ENCODE results near the gene DOCK8. TPM values are rescaled to one million over a fixed set of nuclear protein-coding genes. Genes with fewer than 3 reads are reported as not detected.
"Not testable (repeated sequence)": the region's sequence is repeated elsewhere in the genome, so short reads cannot be mapped to it uniquely, and the experiment has no call there.

The DOCK8 gene
- 10 to 100 TPM in 3 of 6 experiments, 1 to 10 TPM in 3; 5.8 to 20.5 (median 9.5) TPM for total RNA-seq
- long read RNA-seq, partial matches to known transcripts: 1 of 1 reads
- long read RNA-seq, other reads (novel, unspliced or antisense): 0 of 1 reads

- Histone ChIP-seq H3K27ac (peak within 1 kb of the TSS; percentile 46 to 86 (median 66)), H3K36me3 (no peaks in the 10 kb centered on the region), H3K9me3 (no peaks in the 10 kb centered on the region), H3K27me3 (peaks cover 0 to 15% of the 10 kb centered on the region in 2 donors), H3K4me3 (peak within 1 kb of the TSS; percentile 39 to 51 (median 50)), H3K4me1 (peaks cover 0 to 20% (median 0%) of the 10 kb centered on the region in 4 donors)
- intact Hi-C loops (cut with DNase I): no loop called here
- 0% methylated on average over 7 of the region's 103 CpGs for WGBS (ENCODE audit: insufficient coverage, low coverage, low lambda C conversion rate, missing lambda C conversion rate)
- ATAC-seq (peak; percentile 68 to 87 (median 82)), DNase-seq (peak; percentile 76 to 84 (median 80))
- TF ChIP-seq CTCF (IDR thresholded peaks at IDR 0.05) (peak; percentile 19 to 44 (median 30)), POLR2A (IDR thresholded peaks at IDR 0.05) (peak; percentile 76)
These were observed at the start of gene DOCK8 for GRCh38 chr9:214648-215493. DOCK8 (plus strand) TSS chr9:214865; CDS start chr9:214977, 112 bp downstream.

- ATAC-seq; H3K4me3 ChIP-seq; H3K4me1 ChIP-seq; H3K27ac ChIP-seq; DNase-seq; H3K36me3 ChIP-seq; intact Hi-C loops (cut with DNase I); H3K9me3 ChIP-seq; H3K27me3 ChIP-seq: not testable (repeated sequence)
- WGBS (ENCODE audit: insufficient coverage, low coverage, low lambda C conversion rate, missing lambda C conversion rate): no CpG with 5 or more reads among the region's 3 CpGs
These were observed 44.9 kb upstream of the DOCK8 start for GRCh38 chr9:169757-170156.

GRCh38 chr9:178140-178825 lies 36.4 kb upstream of the DOCK8 start:
- H3K36me3 ChIP-seq; H3K27me3 ChIP-seq; intact Hi-C loops (cut with DNase I); H3K27ac ChIP-seq; ATAC-seq; H3K4me1 ChIP-seq; H3K9me3 ChIP-seq: not testable (repeated sequence)
- peak overlapping the region in 1 of 3 donors; percentile 47 for H3K4me3 ChIP-seq
- peak in 1 of 3 donors; percentile 15 for DNase-seq
- under 1% methylated on average over 8 of the region's 23 CpGs for WGBS (ENCODE audit: insufficient coverage, low coverage, low lambda C conversion rate, missing lambda C conversion rate)

GRCh38 chr9:178970-179383 lies 35.7 kb upstream of the DOCK8 start, which contains the start of gene ZNG1A:
ZNG1A (minus strand) TSS chr9:179056; CDS start chr9:178969, 87 bp downstream.
- intact Hi-C loops (cut with DNase I); ATAC-seq; H3K27me3 ChIP-seq; DNase-seq; H3K4me1 ChIP-seq; H3K36me3 ChIP-seq; H3K9me3 ChIP-seq; H3K27ac ChIP-seq: not testable (repeated sequence)
- no CpG with 5 or more reads among the region's 32 CpGs for WGBS (ENCODE audit: insufficient coverage, low coverage, low lambda C conversion rate, missing lambda C conversion rate)
- H3K4me3 ChIP-seq: peak within 1 kb of the TSS in 1 of 3 donors; percentile 47

- H3K36me3 ChIP-seq; H3K4me3 ChIP-seq; H3K9me3 ChIP-seq; H3K4me1 ChIP-seq; DNase-seq; intact Hi-C loops (cut with DNase I); ATAC-seq; H3K27ac ChIP-seq; H3K27me3 ChIP-seq: not testable (repeated sequence)
- 40% methylated on average over 1 of the region's 1 CpG for WGBS (ENCODE audit: insufficient coverage, low coverage, low lambda C conversion rate, missing lambda C conversion rate)
These were observed 15.1 kb upstream of the DOCK8 start for GRCh38 chr9:199601-200000.

GRCh38 chr9:206481-206880 lies 8.2 kb upstream of the DOCK8 start:
- H3K4me3 ChIP-seq: no peak overlapping the region
- intact Hi-C loops (cut with DNase I): no loop called here
- H3K4me1 ChIP-seq: peaks cover 0 to 3% (median 0%) of the 10 kb centered on the region in 4 donors
- no peaks in the 10 kb centered on the region for H3K27me3 ChIP-seq
- ATAC-seq: no peak
- no peaks in the 10 kb centered on the region for H3K9me3 ChIP-seq
- no peak for TF ChIP-seq POLR2A (IDR thresholded peaks at IDR 0.05)
- no peak for TF ChIP-seq CTCF (IDR thresholded peaks at IDR 0.05)
- no peak for DNase-seq
- H3K27ac ChIP-seq: no peak overlapping the region
- 78% methylated on average over 1 of the region's 1 CpG for WGBS (ENCODE audit: insufficient coverage, low coverage, low lambda C conversion rate, missing lambda C conversion rate)
- no peaks in the 10 kb centered on the region for H3K36me3 ChIP-seq
